GM12874 (cell line): ENCODE measurements around the gene OR2K2.

Experiments used
- CTCF ChIP-seq: IDR thresholded peaks from 2 replicates; pipeline ENCODE4 v1.5.1; 2011; ENCODE audit warnings: low read depth, mild to moderate bottlenecking, control low read depth, low read length, moderate library complexity; ENCODE audit not compliant: insufficient read depth

The OR2K2 gene

GRCh38 chr9:111356481-111357244, 26.6 kb upstream of the OR2K2 start:
- no peak for TF ChIP-seq CTCF

DNA sequence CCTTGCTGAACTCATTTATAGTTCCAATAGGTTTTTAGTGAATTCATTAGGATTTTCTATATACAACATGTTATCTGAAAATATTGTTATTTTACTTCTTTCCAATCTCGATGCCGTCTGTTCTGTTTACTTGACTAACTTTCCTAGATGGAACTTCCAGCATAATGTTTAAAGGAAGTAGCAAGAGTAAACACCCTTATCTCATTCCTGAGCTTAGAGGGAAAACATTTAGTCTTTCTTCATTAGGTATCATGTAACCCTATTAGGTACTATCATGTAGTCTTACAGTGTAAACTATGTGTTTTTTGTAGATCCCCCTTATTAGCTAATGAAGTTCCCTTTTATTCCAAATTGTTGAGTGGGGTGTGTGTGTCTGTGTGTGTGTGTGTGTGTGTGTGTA, 22.5 kb upstream of the OR2K2 start:
- TF ChIP-seq CTCF, result no peak

DNA sequence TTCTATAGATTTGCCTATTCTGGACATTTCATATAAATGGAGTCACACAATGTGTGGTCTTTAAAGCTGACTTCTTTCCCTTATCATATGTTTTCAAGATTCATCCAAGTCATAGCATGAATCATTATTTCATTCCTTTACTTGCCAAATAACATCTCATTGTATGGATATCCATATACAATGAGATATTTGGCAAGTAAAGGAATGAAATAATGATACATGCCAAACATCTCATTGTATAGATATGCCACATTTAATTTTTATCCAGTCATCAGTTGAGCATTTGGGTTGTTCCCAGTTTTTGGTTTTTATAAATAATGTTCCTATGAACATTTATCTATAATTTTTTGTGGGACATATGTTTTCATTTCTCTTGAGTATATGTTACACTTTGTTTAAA, 20.5 kb upstream of the OR2K2 start:
- TF ChIP-seq CTCF, result no peak

DNA sequence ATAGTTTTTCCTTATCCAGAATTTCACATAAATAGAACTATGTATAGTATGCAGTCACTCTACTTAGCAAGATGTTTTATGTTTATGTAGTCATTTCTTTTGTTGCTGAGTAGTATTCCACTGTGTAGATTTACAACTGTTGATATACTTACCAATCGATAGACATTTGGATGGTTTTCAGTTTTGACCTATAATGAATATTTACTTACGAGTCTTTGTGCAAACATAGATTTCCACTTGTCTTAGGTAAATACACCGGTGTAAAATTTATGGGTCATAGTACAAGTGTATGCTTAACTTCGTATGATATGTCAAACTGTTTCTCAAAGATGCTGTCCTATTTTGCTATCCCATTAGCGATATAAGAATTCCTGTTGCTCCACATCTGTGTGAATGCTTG, 19.7 kb upstream of the OR2K2 start:
- TF ChIP-seq CTCF, result no peak

DNA sequence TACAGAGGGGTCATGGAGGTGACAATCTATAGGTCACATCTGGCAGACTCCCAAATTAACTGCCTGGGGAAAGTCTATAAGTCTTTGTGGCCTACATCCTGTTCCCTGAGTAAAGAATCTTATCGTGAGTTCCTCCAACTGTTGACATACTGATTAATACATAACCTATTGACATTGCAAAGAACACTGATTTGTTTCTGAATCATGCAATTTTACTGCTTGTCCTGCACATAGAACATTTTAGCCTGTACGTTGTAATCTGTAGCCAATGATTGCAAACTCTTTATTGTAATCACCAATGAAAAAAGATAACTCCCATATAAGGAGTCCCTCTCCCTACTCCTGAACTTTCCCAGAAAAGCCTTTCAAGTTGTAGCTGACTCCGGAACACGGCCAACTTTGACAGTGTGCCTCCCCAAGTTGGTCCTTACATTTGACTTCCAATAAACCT, 18.8 kb upstream of the OR2K2 start:
- TF ChIP-seq CTCF, result no peak

DNA sequence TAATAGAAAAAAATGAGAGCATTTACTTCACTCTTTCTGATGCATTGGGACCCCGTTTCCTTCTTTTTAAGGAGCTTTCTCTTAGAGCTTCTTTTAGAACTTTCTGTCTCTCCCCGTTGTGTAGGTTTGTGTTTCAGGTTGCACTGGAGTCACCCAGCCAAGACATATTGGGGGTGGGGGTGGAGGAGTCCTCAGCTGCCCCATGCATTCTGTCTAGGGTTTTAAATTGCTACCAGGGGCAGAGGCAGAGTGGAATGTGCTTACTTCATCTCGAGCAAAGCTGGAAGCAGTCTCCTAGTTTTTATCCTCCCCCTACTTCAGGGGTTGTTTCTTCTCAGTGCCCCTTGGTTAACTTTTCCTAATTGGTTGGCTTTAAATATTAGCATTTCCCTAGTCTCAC, 9.4 kb downstream of the OR2K2 start:
- no peak for TF ChIP-seq CTCF

DNA sequence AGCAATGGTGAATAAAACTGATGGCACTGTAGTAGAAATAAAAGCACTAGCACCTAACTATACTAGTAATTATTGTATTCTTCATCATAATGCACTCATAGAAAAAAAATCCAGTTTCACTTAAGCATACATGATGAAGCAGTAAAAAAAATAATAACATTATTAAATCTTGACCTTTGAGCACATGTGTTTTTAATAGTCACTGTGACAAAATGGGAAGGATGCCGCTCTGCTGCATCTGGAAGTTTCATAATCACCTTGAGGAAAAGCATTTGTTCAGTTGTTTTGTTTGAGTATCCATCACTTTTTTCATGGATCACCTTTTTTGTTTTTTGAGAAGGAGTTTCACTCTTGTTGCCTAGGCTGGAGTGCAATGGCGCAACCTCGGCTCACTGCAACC, 13.2 kb downstream of the OR2K2 start:
- no peak for TF ChIP-seq CTCF

DNA sequence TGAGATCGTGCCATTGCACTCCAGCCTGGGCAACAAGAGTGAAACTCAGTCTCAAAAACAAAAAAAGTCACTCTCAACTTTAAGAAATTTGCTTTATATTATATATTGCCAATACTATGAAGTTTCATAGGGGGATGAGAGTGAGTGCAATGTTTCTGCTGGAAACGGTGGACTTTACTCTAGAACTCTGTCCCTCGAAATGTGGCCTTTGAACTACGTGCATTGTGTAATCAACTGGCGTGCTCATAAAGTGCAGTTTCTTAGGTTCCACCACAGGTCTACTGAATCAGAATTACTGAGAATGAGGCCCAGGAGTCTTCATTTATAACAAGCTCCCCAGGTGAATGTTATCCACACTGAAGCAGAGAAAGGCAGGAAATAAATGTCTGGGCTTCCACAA, 24.1 kb downstream of the OR2K2 start:
- TF ChIP-seq CTCF, result no peak
